Stimulated activated CD8-positive, alpha-beta memory T cell treated with anti-CD3 and anti-CD28 coated beads, Interleukin-4, amount 100 ng/mL, for 48 hours (primary cell): ENCODE data around the gene GRIK3.

ENCODE experiments used
- DNase-seq: peaks from one replicate; pipeline ENCODE4 v3.0.0-alpha.2; 2020

The GRIK3 gene

DNA sequence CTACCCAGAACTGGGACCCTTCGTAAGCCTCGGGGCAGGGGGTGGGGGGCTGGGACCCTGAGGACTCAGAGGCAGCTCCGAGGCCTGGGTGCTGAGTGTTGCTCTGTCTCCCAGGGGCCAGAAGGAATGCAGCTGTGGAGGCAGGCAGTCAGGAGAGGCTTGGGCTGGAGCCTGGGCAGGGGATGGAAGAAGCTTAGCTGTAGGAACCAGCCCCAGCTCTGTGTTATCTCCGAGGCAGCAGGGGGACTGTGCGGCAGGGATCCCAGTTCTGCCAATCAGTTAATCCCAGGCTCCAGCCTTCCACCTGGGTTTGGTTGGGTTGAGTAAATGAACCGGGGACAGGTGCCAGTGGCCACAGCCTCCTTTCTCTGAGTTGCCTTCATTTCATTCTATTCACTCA, 8.2 kb upstream of the GRIK3 start:
- no peak for DNase-seq

DNA sequence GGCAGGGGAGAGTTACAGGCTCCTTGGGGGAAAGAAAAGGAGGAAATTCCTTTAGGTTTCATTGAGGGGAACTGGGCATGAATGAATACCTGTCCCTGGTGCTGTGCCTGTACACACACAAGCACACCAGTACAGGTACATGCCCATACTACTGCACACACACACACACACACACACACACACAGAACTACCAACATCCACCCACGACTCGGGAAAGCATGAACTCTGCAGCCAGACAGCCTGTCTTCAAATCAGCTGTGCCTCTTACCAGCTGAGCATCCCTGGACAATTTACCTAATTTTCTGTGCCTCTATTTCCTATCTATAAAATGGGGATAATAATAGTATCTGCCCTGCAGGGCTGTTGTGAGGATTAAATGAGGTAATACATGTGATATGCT, 7.2 kb upstream of the GRIK3 start:
- no peak for DNase-seq

DNA sequence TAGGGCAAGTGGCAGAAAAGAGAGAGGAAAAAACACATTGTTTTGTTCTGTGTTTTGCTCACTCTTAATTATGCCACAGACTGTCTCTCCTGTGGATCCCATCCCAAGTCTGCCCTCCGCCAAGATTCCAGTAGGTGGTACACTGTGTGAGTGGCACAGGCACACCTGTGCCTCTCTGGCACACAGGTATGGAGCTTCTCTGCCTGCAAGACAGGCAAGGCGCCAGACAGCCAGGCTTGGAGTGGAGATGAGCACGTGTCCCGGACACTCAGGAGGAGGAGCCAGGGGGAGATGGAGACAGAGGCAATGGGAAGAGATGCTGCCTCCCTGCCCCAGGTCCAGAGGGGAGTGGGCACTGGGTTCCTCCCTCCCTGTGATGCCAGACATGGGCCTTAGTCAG, 6.5 kb upstream of the GRIK3 start:
- no peak for DNase-seq

DNA sequence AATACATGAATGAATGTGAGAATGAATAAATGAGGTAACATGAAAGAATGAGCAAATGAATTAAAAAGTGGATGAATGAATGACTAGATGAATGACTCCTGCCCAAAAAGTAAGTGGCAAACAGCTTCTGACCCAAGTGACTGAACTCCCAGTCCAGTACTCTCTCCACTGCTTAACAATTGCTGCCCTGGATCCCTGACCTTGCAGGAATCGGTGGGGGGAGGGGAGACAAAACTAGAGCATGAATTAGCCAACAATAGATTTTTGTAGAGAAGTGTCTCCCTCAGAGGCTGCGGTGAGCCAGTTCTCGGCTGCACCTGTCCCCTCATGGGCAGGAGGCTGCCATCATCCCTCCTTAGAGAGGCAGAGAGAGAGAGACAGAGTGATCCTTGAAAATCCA, 5.9 kb upstream of the GRIK3 start:
- no peak for DNase-seq

DNA sequence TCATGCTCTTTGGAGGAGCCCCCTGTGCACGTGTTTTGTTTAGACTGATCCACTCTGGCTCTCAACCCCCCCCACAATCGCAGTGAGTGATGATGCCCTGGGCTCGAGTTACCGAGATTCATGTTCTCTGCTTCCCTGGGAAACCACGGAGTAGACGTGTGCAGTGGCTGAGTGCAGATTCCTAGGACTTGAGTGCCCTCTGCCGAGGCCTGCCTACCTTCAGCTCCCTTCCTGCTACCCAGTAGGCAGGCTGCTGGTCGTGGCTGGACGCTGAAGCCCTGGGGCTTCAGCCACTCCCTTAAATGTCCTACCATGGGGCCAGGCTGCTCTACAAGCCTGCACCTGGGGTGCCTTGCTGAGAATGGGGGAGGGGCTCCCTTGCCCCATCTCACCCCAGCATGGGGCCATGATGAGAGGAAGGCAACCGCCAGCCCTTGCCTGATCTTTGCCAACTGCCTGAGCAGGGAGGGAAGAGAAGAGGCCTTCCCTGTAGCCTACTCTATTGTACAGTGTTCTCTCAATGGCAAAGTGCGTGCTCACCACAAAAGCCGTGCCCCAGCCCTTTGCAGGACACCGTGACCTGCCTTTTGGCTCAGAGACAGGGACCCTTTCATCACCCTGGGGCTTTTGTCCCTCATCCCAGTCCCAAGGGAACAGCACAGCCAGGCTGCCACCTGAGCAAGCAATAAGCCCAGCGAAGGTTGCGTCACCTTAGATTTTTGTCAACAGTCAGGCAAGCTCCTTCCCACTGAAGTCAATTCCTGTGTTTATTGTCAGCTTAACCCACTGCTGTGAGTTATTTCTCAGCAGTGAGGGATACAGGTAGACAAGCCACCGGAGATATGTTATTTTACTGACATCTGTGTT, 4.1 kb upstream of the GRIK3 start:
- DNase-seq, result no peak

DNA sequence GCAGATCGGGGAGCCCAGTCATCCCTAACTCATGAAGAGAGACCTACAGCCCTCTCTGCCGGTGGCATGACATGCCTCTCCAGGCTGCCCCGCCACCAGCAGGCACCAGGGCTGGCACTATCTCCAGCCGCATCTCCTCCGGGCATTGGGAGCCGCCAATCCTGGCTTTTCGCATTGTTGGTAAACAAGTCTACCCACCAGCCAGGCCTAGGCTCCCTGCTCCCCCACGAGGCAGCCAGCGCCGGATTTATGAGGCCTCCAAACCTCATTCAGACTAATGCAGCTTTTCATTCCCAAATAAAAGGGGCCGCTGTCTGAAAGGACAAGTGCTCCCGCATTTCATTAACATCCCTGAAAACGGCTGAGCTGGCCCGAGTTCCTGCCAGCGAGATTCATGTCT, 3.4 kb upstream of the GRIK3 start:
- no peak for DNase-seq

DNA sequence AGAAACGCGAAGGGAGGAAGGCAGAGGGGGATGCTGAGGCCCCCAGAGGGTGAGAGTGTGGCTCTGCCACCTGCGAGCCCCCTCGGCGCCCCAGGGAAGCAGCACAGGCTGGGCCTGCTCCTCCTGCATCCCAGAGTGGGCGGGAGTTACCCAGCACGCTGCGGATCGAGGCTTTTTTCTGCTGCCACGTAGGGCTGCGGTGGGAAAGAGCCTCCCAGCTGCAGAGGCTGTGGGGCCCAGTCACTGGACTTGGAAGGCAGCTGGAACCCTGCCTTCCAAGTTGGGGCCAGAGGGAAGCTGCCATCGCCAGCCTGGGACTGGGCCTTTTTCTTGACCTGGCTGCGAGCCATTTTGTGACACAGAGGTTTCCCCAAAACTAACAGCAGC, 2.3 kb upstream of the GRIK3 start:
- no peak for DNase-seq

DNA sequence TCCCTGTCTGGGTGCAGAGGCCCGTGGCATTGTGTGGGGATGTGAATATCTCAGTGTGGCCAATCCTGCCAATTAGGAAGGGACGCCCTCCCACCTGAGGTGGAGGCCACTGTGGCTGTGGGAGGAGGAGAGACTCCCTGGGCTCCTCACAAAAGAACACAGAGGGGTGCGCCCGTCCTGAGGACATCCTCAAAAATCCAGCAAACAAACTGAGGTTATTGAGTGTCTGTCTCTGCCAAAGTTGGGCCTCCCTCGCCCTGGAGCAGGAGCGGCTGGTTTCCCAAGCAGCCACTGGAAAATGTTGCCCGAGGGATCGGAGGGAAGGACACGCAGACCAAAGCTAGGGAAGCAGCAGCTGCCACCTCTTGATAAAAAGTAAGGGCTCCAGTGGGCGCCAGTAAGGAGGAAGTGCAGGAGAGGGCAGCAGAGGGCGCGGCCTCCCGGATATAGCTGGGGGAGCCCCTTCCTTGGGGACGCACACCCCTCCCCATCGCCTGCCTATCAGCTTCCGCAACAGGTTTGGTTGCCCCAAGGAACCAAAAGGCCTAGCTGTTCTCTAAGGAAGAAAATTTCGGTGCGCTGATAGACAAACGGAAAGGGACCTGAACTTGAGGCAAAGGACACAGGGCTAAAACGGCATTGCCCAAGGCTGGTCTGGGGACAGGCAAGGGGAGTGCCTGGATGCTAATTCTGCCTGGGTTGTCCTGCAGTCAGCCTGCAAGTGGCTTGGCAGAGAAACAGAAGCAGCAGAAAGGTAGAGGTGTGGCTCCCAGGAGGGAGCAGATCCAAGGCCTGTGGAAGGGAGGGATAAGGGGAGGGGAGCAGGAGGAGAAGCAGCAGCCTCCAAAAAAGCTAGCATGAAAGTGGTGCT, 1.7 kb upstream of the GRIK3 start:
- peak; percentile 35 for DNase-seq

DNA sequence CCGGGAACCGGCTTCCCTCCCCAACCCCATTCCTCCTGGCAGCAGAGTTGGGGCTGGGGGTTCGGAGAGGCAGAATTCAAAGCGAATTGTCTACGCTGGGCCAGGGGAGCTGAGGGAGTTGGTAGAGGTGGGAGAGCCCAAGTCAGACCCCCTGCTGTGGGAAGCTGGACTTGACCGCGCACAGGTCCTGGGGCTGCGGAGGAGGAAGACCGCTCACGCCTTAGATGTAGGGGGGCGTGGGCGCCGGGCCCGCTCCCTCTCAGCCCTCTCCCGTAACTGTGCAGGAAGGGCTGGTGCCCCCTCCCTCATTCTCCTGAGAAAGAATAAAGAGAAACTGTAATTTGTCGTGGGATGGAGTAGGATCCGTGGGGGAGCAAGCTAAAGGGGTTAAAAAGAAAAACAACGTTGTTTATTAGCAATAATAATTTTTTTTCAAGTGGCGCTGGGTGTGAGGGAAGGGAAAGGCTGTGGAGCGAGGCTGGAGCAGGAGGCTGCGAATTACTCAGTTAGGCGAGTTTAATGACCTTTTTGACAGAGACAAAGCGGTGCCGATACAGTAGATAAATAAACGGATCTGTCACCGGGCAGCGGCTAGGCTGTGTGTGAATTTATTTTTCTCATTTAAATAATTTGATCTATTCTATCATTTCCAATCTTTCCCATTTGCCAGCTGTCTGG, 838 bp upstream of the GRIK3 start:
- no peak for DNase-seq

DNA sequence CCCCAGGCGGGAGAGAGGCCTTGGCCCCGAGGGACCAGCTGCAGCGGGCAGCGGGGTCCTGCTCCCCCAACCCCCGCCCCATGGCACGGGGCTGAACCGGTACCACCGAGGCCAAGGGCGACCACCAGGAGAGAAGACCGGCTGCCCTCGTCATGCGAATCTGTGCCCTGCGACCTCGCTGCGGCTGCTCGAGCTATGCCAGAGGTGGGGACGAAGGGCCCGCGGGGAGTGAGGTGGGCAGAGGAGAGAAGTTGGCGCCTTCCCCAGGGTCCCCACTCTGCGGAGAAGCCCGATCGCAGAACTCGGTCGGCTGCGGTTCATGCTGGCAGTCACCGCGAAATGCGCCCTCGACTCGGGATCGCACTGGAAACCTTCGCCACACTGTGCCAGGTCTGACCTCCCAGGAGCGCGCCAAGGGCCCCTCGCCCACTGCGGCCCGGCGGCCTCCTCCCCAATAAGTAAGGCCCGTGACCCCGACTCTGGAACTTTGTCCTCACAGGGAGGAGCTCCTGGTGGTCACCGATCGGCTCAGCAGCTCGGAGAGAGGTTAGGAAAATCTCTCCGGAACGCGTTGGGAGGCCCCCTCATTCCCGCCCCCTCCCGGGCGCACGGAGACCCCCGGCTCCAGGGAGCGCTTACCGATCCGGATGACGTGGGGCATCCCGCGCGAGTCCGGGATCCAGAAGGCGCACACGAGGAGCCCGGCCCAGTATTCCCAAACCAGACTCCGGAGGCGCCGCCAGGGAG, 787 bp downstream of the GRIK3 start:
- no peak for DNase-seq

DNA sequence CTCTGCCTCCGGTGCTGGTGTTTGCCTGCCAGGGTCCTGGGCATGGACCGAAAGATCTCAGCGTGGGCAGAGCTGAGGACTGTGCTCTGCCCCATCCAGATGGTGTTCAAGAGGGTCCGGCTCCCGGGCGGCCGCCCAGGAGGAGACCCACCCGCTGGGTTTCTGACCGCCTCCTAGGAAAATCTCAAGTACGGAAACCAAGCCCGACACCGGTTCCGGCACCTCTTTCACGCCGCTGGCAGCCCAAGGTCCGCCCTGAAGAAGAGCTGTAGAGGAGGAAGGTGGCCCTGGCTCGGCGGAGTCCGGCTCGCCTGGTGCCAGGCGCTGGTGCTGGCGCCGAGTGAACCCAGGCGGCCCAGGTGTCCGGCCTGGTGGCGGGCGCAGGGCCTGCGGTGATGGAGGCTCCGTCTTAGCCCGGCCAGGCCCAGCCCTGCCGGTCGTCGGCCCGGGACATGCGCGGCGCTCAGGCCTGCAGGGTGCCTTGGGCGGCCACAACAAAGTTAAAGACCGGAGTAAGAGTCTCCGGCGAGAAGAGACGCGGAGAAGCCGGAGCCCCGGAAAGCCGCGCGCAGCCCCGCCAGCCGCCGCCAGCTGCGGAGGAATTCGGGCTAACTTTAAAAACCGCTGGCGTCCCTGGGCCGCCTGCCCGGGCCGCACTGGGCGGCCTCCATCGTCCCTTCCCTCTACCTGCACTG, 1.5 kb downstream of the GRIK3 start:
- no peak for DNase-seq

DNA sequence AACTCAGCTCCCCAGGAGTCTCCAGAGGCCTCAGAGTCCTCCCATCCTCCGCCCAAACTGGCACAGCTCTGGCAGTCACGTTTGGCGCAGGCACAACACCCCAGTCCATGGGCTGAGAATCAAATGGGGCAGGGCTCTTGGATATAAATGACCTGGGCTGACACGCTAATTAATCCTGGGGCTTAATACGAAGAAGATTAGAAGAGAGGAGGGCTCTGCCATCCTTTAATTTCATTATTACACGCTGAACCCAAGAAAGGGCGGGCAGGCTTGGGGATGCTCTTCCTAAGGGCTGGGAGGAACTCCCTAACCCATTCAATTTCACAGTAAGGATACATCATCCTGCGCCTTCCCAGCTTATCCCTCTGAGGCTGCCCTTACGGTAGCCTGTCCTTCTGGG, 2.4 kb downstream of the GRIK3 start:
- DNase-seq, result no peak

DNA sequence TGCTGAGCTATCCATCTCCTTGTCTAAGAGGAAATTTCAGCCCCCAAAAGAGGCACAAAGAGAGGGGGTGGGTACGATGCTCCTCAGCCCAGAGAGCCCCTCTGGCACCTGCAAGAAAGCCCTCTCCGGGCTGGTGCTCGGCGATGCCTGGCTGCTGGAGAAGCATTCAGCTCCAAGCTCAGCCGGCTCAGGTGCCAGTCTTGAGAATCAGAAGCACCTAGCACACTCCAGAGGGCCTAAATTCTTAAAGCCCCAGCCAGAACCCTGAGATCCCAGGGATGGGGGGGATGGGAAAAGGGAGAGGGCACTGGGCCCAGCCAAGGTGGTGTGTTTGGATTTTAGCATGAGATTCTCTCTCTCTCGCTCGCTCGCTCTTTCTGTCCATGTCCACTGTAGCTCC, 2.9 kb downstream of the GRIK3 start:
- DNase-seq, result no peak

DNA sequence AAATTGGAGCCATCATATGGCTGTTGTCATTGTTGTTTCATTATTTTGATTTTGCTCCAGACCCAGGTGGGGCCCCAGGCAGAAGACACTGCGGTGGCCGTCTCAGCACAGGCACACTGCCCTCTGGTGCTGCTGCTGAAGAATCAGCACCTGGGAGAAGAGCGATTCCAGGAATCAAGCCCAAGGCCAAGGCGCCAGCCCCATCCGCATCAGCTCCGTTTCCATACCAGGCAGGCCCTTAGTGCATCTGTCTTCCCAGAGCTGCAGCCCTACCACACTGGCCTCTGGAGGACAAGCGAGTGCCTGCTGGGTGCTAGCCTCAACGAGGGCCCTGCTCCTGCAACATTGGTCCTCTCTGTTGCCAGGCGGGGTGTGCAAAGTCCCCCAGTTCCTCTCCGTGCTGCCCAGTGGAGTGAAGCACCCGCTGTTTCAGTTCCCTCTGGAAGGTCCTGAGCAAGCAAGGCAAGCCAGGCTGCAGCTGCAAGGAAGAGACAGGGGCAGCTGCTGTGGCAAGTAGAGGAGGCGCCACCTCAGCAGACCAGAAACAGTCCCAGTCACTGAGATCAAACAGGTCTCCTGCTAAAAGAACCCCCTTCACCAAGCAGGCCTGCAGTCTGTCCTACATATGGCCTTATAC, 5.2 kb downstream of the GRIK3 start:
- no peak for DNase-seq

DNA sequence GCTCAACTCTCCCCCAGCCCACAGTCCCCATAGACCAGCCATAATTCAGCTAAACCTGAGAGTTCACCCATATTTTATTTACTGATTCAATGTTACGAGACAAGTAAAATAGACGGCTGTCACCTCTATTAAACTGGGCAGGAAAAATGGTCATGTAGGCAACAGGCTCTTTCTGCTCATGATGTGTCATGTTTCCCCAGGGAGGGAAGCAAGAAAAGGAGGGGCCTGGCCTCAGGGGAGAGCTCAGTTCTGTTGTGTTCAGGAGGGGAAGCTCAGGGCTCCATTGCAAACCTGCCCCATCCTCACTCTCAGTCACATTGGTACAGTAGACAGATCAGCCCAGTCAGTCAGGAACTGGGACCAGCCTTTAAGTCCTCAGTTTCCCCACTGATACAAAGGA, 12.8 kb downstream of the GRIK3 start:
- DNase-seq, result no peak

DNA sequence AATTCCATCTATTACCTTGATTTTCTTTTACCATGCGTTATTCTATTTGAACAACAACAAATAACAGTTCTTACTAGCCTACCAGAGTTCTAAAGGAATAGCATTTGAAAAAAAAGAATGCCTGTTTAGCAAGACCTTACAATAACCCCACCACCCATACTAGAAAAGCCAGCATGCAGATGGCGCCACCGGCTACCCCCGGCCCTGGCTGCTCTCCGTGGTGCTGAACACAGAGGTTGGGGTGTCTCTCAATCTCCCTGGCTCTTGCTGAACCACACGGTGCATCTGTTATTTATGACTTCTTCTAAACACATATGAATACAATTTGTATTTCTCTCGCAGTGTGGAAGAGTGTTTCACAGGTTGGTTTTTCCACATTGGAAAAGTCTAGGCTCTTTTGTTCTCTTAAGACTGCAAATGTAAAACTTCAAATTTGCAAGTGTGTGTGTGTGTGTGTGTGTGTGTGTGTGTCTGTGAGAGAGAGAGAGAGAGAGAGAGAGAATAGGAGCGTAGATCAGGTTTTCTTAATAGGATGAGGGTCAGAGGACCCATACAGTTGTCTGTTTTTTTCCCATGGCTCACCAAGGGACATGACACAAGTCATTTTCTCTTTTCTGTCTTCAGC, 13.6 kb downstream of the GRIK3 start:
- peak; percentile 32 for DNase-seq

DNA sequence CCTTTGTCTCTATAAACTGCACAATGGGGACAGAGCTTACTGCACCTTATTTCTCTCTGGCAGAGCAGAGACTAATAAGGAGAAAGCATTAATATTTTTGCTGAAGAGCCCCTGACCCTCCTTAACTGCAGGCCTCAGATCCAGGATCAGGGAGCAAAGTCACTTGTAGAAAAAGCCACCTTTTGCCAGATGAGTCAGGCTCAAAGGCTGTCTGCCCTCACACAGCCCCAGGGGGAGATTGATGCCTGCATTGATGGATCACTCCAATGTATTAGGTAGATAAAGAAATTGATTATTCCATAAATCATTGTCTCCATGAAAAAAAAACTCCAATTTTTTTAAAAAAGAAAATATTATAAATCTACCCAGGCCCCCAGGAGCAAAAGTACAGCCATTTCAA, 15.8 kb downstream of the GRIK3 start:
- no peak for DNase-seq

DNA sequence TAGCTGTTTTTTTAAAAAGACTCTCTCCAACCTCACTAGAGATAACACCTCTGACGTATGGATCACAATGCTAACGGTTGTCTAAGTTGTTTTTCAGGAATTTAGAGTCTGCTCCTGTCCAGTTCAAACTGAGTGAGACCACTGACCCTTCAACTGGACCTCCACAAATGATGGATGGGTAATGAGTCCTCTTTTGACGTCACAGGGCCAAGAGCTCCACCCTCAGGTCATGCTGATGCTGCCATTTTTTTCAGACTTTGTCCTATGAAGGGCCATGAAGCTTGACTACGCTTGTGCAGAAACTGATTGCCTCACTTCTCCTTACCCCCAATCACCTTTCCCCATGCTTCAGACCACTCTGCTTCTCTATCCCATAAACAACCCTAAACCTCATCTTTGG, 16.6 kb downstream of the GRIK3 start:
- no peak for DNase-seq

DNA sequence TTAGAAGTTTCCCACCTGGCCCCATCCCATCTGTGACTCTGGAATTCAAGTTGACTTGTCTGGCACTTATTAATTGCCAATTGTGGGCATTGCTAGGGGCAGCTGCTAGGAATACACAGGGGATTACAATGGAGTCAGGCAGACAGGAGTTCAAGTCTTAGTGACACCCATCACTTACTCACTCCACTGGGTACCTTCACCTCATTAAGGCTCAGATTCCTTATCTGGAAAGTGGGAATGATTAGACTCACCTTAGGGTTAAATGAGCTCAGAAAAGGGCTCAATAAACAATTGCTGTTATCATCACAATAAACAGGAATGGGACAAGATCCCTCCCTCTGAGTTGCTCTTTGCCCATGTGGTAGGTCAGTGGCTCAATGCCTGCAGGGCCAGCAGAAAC, 18.2 kb downstream of the GRIK3 start:
- no peak for DNase-seq

DNA sequence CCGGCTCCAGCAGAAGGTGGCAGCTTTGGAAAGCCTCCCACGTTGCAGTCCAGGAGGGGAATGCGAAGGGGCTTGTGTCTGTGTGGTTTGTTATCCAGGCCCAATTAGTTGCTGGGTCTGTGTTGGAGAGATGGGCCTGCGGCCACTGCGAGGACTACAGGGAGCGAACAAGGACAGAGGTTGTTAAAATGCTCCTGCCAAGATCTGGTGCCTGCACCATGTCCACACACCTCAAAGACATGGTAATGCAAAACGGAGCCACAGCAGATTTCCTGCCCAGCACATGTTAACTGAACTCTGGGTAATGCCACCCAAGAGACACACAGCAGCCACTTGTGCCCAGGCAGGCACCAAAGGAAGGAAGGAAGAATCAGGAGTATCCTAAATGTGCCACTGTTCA, 18.6 kb downstream of the GRIK3 start:
- no peak for DNase-seq

DNA sequence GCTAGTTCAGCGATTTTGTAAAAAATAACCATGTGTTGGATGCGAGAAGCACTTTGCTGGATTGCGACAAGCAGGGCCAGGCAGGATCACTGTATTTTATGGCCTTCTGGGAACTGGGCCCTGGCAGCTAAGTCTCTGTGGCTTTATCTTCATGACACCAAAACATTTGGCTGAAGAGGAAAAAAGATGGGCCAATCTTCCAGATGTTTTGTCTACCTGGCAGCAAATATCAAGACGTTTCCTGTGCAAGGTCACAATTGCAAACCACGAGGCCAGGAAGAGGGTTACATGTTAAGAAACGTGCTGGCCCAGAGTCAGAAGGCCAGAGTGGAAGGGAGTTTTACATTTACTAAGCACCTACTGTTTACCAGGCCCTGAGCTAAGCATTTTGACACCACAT, 22.1 kb downstream of the GRIK3 start:
- DNase-seq, result no peak
